Endothelial cell of umbilical vein (primary cell): Measurements from ENCODE around the gene PIGO. TPM values are rescaled to one million over a fixed set of nuclear protein-coding genes. Genes with fewer than 3 reads are reported as not detected.

Experiments
- BruUV-seq: library from RNA; stranded (reverse); fragments of 400-500 nt; replicated peaks from 2 replicates; lab custom pipeline; 2021; lab: Mats Ljungman, UMichigan
- CTCF ChIA-PET: fragments of 300-600, 350-600 bp; sonication (Branson Sonifier 250); formaldehyde crosslinking; loops from one replicate; lab custom pipeline; 2021; ENCODE audit warnings: antibody characterized with exemption, inconsistent platforms; lab: Charles Lee
- POLR2A ChIA-PET: fragments of 300-600, 350-600 bp; sonication (Branson Sonifier 250); formaldehyde crosslinking; loops from one replicate; lab custom pipeline; 2021; ENCODE audit warnings: antibody characterized with exemption, inconsistent platforms; lab: Charles Lee
- DNase-seq: peaks from one replicate; pipeline ENCODE4 v3.0.0-alpha.2; 2011; ENCODE audit warnings: low read depth, low spot score
- FAIRE-seq: peaks from 2 replicates; lab custom pipeline; 2011; peaks lifted over from hg19 to GRCh38; lab: Jason Lieb, UNC
- H2AFZ ChIP-seq: 2 replicates; pipeline ENCODE4 v1.6.0; 2012; ENCODE audit warnings: low read depth, low read length, control low read depth, inconsistent platforms
- H3K27ac ChIP-seq: 2 replicates; pipeline ENCODE4 v1.5.1; 2011; ENCODE audit warnings: low read depth, mild to moderate bottlenecking, control low read depth, low read length, moderate library complexity; ENCODE audit not compliant: insufficient read depth
- H3K27me3 ChIP-seq, 2 experiments: 2 replicates each; pipeline versions ENCODE4 v1.6.0 to v1.6.1; 2011; ENCODE audit warnings: low read length in 2 of 2, mixed read lengths in 1 of 2; ENCODE audit not compliant: control insufficient read depth in 2 of 2, insufficient read depth in 2 of 2
- H3K36me3 ChIP-seq, 2 experiments: 2 replicates in 1 of 2; 3 replicates in 1 of 2; pipeline ENCODE4 v1.5.1; 2011; ENCODE audit warnings: low read length in 2 of 2, mild to moderate bottlenecking in 1 of 2, moderate library complexity in 1 of 2; ENCODE audit not compliant: control insufficient read depth in 2 of 2, insufficient read depth in 2 of 2; ENCODE audit errors: extremely low read depth in 1 of 2
- H3K4me1 ChIP-seq: 3 replicates; pipeline ENCODE4 v1.5.1; 2011; ENCODE audit warnings: mild to moderate bottlenecking, low read length; ENCODE audit not compliant: control insufficient read depth, insufficient read depth; ENCODE audit errors: extremely low read depth
- H3K4me2 ChIP-seq: 2 replicates; pipeline ENCODE4 v1.6.1; 2011; ENCODE audit warnings: low read length, control low read depth, mixed read lengths; ENCODE audit not compliant: insufficient read depth
- H3K4me3 ChIP-seq, 3 experiments: fragments of 200-600 bp in 1 of 3; sonication (generic), shearing (Covaris generic) in 1 of 3; replicated peaks in 1 of 3; 2 replicates each; pipeline ENCODE4 v1.5.1; 2011 to 2016; ENCODE audit warnings: control low read depth in 3 of 3, low read length in 3 of 3, mild to moderate bottlenecking in 2 of 3, inconsistent platforms in 1 of 3, low read depth in 1 of 3, moderate library complexity in 1 of 3; ENCODE audit not compliant: insufficient read depth in 1 of 3
- H3K79me2 ChIP-seq: 2 replicates; pipeline ENCODE4 v1.6.0; 2012; ENCODE audit warnings: low read length, inconsistent platforms; ENCODE audit not compliant: control insufficient read depth, insufficient read depth
- H3K9ac ChIP-seq: replicated peaks from 2 replicates; pipeline ENCODE3; 2011; ENCODE audit warnings: low read length, control low read depth; ENCODE audit not compliant: insufficient read depth; ENCODE audit errors: extremely low read depth
- H3K9me1 ChIP-seq: replicated peaks from 3 replicates; pipeline ENCODE4 v1.6.0; 2011; ENCODE audit warnings: mild to moderate bottlenecking, low read length; ENCODE audit not compliant: control insufficient read depth, insufficient read depth; ENCODE audit errors: extremely low read depth
- H3K9me3 ChIP-seq: replicated peaks from 2 replicates; pipeline ENCODE4 v1.5.1; 2012; ENCODE audit warnings: low read length, inconsistent platforms; ENCODE audit not compliant: control insufficient read depth, insufficient read depth
- H4K20me1 ChIP-seq: replicated peaks from 2 replicates; pipeline ENCODE3; 2011; ENCODE audit warnings: mild to moderate bottlenecking, low read length; ENCODE audit not compliant: control insufficient read depth, insufficient read depth; ENCODE audit errors: extremely low read depth
- CTCF ChIP-seq, 2 donors: IDR thresholded peaks; 1 replicate in 1 of 2; 2 replicates in 1 of 2; pipeline ENCODE4 v1.5.1; 2011; ENCODE audit warnings: low read length in 2 of 2, mild to moderate bottlenecking in 2 of 2, moderate library complexity in 2 of 2, control low read depth in 1 of 2, inconsistent platforms in 1 of 2, low read depth in 1 of 2; ENCODE audit not compliant: insufficient read depth in 1 of 2; ENCODE audit errors: extremely low read depth in 1 of 2
- EZH2 ChIP-seq: IDR thresholded peaks from 2 replicates; pipeline ENCODE4 v1.6.1; 2012; ENCODE audit warnings: borderline replicate concordance, low read depth, mild to moderate bottlenecking, moderate library complexity, low read length, inconsistent platforms; ENCODE audit not compliant: severe bottlenecking
- FOS ChIP-seq: IDR thresholded peaks from 2 replicates; pipeline ENCODE4 v1.6.1; 2011; ENCODE audit warnings: mild to moderate bottlenecking, low read length, moderate library complexity, borderline replicate concordance; ENCODE audit not compliant: insufficient read depth
- GATA2 ChIP-seq: IDR thresholded peaks from 2 replicates; pipeline ENCODE4 v1.7.0; 2011; ENCODE audit warnings: low read depth, mild to moderate bottlenecking, moderate library complexity, mixed read lengths, low read length; ENCODE audit not compliant: insufficient read length, insufficient read depth
- JUN ChIP-seq: IDR thresholded peaks from 2 replicates; pipeline ENCODE4 v1.6.1; 2011; ENCODE audit warnings: borderline replicate concordance, low read depth; ENCODE audit not compliant: insufficient read length, insufficient read depth
- MAX ChIP-seq: IDR thresholded peaks from 2 replicates; pipeline ENCODE4 v1.6.1; 2011; ENCODE audit not compliant: insufficient read depth, insufficient read length
- MYC ChIP-seq: IDR thresholded peaks from one replicate; pipeline ENCODE4 v1.6.1; 2011; ENCODE audit warnings: mild to moderate bottlenecking, low read depth, low read length
- POLR2A ChIP-seq: IDR thresholded peaks from 2 replicates; pipeline ENCODE4 v1.6.1; 2012; ENCODE audit warnings: low read depth, mild to moderate bottlenecking, control low read depth, low read length
- POLR2AphosphoS5 ChIP-seq: IDR thresholded peaks from 2 replicates; pipeline ENCODE4 v1.6.1; 2012; ENCODE audit warnings: low read depth, mild to moderate bottlenecking, control low read depth, low read length, moderate library complexity; ENCODE audit not compliant: insufficient read depth
- dilution Hi-C: fragments of 300-500 bp; cut with MboI; formaldehyde crosslinking; loops from one replicate; pipeline ENCODE4 v1.15.0; 2019; ENCODE audit warnings: low sequenced_read_pairs; ENCODE audit not compliant: extremely low pct_ligation_motif_present
- intact Hi-C: fragments of 100-400 bp; cut with micrococcal nuclease; formaldehyde crosslinking; loops from one replicate; pipeline ENCODE4 v1.10.0; 2022
- polyA plus RNA-seq, 4 experiments: library from polyadenylated mRNA; depleted of rRNA in 3 of 4; stranded (reverse) in 3 of 4; unstranded in 1 of 4; fragments of >200 nt; gene quantifications; 2 replicates each; pipeline versions ENCODE4 v1.2.1 to v1.2.3, GENCODE V29; 2011 to 2012; ENCODE audit warnings: missing spikeins in 1 of 4
- total RNA-seq: library from RNA; stranded (reverse); gene quantifications from 2 replicates; pipeline ENCODE4 v1.2.3, GENCODE V29; 2021

The PIGO gene
- total and polyA plus RNA-seq, 2 donors (not counting 3 experiments of a cell fraction or from before 2014, with no cell fraction given) = 23.5 to 27.3 TPM

GRCh38 chr9:35142037-35142436 lies 45.6 kb upstream of the PIGO start:
- CTCF ChIA-PET = no interaction called here
- no TSS peak for BruUV-seq
- no peak for TF ChIP-seq CTCF (IDR thresholded peaks at IDR 0.05; ENCODE audit: extremely low read depth in 1 of 2, insufficient read depth in 1 of 2, low read depth in 1 of 2, low read length in 2 of 2)
- TF ChIP-seq EZH2 = no peak
- no peak for TF ChIP-seq JUN
- TF ChIP-seq GATA2 = no peak
- no peak for TF ChIP-seq MAX
- no peak for TF ChIP-seq POLR2A
- no peak for TF ChIP-seq FOS
- no peak for TF ChIP-seq POLR2AphosphoS5
- no peak for TF ChIP-seq MYC
- no peak overlapping the region for H3K9ac ChIP-seq
- no peaks in the 10 kb centered on the region for H3K9me3 ChIP-seq
- dilution Hi-C loops = no loop called here
- no peak overlapping the region for H2AFZ ChIP-seq
- POLR2A ChIA-PET = no interaction called here
- no peak overlapping the region for H3K4me2 ChIP-seq
- H3K9me1 ChIP-seq = no peaks in the 10 kb centered on the region
- no peaks in the 10 kb centered on the region for H3K79me2 ChIP-seq
- no peaks in the 10 kb centered on the region for H3K27me3 ChIP-seq
- no peaks in the 10 kb centered on the region for H4K20me1 ChIP-seq
- DNase-seq = no peak
- H3K36me3 ChIP-seq = no peaks in the 10 kb centered on the region
- no peaks in the 10 kb centered on the region for H3K4me1 ChIP-seq
- intact Hi-C loops = no loop called here
- FAIRE-seq = no peak
- no peak overlapping the region for H3K27ac ChIP-seq
- no peak overlapping the region for H3K4me3 ChIP-seq
